Activated CD4-positive, alpha-beta T cell treated with anti-CD3 and anti-CD28 coated beads for 4 hours (primary cell): ENCODE data around the gene GALNT14.

Experiments used
- DNase-seq, 2 donors: peaks; one replicate each; pipeline ENCODE4 v3.0.0-alpha.2; 2020

Gene GALNT14

DNA sequence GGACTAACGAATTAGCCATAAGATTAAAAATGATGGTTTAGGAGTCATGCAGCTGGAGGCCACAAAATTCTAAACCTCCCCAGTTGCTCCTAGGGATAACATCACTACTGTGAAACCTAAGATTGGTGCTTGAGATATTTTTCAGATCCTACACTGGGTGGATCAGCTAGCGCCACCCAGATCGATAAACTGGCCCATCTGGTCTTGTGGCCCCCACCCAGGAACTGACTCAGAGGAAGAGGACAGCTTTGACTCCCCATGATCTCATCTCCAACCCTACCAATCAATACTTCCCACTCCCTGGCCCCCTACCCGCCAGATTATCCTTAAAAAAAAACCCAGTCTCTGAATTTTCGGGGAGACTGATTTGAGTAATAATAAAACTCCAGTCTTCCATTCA is 5.5 kb downstream of the GALNT14 start:
- DNase-seq, result no peak

DNA sequence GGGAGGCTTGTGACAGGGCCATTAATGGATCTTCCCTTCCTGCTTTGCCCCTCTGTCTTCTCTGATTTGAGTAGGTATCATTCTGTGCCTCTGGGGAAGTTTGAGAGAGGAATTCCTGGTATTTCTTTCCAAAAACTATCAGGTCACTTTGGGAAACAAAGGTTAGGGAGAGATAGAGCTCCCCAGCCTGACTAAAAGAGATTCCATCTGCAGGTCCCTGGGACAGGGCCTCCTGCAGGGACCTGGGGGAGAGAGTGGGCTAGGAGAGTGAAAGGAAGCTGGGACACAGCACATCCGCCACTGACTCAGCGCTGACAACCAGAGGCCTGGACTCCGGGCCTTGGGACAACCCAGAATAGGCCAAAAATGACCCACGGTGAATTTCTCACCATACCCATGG is 6.4 kb downstream of the GALNT14 start:
- DNase-seq, result no peak

DNA sequence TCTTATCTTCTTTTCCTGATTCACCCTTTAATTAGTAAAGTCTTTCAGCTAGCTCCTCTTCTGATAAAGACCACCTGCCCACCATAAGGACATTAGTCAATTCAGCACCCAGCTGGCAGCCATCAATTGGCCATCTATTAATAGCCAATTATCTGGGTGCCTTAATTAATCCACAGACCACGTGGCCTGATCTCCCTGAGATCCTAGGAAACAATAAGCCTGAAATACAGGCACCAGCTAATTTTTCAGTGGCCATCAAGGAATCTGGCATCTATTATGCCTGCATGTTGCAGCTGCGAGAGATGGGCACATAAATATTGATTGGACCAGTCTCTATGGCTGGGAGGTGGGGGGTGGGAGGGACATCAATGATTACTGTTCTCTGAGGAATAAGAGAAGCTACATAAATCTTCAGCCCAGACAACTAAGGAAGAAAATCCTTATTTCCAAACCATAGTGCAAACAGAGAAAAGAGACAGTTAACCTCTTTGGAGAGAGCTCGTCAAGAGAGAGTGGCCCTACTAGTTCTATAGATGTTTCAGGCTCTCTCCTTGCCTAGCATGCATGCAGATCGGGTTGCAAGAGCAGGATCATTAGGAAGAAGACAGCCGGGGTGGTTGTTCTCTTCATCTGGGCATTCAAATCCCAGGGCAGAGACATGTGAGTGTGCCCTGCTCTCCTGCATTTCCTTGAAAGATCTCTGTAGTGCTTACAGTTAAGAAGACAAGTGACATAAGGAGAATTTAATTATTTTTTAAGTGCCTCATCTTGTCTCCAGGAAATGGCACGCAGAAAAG is 8.7 kb downstream of the GALNT14 start:
- DNase-seq, result no peak

DNA sequence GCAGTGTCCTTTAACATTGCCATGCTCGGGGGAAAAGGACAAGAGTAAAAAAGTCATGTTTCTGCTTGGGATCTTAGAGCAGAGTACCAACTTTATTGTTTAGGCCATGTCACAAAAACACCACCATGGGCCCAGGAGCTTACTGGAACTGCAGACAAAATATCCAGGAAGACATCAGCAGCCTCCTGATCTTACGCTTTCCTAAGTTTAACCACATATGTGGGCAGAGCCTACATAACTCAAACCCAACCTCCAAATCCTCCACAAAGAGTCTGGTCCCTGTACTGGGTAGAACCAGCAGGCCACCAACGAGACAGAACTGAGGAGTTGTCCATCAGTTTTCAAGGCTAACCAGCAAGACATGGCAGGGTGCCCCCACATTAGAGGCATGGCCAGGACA is 10.3 kb downstream of the GALNT14 start:
- no peak for DNase-seq

DNA sequence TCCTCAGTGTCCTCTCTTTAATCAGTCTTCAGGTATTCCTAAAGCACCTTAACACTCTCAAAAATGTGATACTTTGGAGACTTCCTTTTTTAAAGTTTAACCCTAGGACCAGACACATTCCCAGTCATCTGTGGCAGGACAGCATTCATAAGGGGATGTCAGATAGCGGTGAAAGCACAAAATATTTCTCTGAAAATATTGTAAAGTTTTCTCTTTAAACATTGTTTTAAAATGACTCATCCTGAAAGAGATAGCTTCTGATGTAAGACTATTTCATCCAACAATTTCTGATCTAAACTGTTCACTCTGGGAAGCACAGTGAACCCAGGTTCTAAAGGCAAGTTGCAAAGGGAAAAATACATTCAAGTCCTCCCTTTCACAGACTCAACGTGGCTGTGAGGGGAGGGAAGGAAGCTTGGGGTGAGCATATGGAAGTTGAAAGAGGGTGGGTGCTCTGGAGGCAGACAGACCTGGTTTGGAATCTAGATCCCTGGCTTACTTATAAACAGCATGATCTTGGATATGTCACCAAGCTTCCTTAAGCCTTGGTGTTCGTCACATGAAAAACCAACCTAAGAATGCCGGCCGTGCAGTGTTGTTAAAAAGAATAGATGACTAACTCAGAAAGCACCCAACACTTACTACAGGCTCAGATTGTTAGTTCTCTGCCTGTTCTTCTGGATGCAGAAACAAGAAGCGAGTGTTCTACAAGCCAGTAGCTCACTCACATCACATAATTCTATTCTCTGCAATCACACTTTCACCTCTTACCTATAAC is 12.1 kb downstream of the GALNT14 start:
- no peak for DNase-seq

DNA sequence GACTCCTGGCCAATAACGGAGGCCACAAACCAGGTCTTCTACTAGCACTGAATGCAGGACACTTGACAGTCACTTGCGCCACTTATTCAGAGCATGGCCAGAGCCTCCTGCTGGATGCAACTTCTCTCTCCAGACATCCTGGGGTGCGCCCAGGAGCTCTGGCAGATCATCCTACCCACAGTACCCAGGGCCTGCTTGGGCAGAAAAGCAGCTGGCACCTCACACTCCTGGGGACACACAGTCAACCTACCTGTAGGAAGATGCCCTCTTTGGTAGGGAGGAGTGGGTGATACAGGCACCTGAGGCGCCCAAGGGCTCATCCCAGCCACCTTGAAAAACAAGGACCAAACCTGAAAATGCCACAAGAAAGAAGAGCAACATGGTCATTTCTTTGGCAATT is 13.3 kb downstream of the GALNT14 start:
- no peak for DNase-seq

DNA sequence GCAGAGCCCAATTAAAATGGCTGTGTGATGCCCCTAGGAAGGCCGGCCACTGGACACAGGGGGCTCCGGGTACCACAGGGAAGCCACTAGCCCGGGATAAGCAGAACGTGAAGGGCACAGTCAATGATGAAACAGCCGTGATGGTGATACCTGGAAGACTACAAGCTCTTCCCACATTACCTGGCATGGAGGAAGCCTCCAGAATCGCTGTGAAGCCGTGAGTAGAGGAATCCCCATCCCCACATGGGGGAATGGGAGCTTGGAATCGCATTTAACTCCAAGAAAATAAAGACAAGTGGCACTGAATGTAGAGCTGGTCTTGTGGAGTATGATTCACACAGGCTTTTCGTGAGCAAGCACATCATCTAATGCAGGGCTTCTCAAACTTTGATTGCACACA is 16.1 kb downstream of the GALNT14 start:
- no peak for DNase-seq

DNA sequence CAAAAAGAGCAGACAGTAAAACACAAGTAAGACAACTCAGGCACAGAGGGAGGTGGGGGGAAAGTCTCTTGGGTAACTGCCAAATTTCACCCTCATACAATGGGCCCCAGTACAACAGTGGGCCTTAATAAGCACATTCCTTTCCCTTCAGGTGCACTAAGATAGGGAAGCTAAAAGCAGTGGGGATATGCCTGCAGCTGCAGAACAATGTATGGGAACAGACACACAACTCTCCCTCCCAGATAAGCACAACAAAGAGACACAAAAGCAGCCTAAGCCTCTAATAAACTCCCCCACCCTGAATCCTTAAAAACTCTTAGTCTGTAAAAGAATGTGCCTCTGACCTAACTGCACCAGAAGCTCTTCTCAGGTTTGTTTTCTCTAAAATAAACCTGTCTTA is 24.5 kb downstream of the GALNT14 start:
- DNase-seq, result no peak

DNA sequence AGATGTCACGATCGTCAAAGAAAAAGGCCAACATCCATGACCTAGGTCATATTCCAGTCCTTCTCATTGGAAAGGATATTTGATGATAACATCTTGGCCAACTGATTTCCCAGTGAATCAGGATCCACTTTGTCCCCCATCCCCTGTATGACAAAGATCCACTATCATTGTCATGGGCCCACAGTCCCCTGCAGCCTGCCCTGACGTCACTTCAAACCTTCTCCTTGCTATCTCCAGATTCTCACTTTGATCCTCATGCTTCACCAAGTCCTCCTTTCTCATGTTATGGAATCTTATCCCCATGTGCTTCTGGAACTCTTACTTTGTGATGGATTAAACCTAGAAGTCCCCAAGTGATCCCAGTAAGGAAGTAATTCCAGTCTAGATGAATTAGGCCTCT is 25.7 kb downstream of the GALNT14 start:
- DNase-seq, result no peak

DNA sequence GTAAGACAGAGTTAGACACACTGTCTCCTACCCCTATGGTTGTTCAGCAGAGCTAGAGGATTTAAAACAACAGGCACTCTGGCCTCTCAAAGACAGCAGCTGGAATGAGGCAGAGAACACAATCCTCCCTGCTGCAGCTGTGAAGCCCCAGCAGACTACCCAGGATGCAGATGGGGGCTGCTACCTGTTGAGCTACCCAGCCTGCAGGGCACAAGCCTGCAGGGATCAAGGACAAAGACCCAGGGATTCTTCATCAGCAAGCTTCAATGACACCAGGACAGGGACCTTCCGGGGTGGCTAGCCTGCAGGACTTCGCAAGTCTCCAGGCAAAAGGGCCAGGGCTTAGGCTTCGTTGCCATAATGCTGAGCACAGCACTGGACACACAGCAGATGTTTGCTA is 27.2 kb downstream of the GALNT14 start:
- no peak for DNase-seq

DNA sequence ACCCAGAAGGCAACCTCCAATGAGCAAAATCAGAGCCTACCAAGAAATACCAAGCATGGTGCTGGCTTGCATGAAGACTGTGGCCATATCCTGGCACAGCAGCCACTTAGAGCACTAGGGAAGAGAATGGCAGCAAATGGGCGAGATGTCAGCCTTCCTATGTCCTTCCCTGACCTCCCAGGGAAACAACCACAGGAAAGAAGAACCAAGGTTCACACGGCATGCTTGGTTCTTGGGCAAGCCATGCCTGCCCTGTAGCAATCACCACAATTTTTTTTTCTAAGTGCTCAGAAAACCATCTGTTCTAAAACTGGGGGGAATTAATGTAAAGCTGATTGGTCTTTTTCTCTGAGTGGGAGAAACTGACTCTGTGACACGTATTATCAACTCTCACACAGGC is 27.8 kb downstream of the GALNT14 start:
- DNase-seq, result no peak

DNA sequence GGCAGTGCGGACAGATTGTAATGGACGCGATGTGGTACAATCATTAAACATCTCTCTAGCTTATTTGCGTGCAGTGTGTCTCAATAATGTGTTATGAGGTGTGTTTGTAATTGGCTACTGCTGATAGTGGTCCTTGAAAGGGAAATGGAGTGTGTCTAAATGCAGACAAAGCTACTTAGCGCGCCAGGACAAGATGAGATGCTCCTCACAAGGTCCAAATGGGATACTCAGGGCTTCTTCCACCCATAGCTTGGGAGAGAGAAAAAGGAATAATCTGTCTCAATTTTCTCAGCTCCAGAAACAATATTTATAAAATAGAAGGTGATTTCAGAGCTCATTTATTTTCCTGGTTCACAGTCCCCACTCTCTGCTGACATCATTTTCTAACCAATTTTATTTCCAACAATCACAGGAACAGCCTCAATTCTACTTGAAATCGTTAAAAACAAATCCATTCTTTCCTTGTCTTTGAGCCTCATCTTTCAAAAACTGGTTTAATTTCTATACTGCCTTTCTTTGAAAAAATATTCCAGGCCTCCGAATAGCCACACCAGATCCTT is 28.5 kb downstream of the GALNT14 start:
- no peak for DNase-seq

DNA sequence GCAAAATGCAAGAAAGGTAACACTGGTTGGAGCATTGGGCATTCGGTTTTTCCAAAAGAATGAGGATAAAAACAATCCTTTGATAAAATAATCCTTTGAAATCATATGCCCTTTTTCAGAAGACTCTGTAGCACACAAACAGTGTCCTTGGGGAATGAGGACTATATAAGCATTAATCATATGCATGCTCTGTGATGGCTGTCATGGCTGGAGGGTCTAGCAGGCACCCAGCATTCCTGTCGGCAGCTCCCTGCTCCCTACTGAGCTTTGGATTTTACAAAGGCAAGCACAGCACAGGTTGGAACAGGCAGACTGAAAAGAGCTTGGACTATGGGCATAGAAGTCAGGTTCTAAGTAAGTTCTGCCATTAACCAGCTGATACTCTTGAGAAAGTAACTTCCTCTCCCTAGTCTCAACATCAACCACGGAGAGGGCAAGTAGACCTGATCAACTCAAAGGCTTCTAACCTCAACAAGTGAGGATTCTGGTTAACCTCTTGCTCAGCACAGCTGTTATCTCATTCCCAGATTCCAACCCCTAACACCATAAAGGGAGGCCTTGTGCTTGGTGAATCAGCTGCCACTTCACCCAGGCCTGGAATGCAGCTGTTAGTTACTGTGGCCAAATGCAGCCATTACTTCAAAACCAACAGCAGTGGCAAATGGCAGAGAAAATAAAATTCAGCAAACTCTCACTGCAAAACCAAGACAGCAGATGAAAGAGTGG is 29.5 kb downstream of the GALNT14 start:
- DNase-seq, result no peak

DNA sequence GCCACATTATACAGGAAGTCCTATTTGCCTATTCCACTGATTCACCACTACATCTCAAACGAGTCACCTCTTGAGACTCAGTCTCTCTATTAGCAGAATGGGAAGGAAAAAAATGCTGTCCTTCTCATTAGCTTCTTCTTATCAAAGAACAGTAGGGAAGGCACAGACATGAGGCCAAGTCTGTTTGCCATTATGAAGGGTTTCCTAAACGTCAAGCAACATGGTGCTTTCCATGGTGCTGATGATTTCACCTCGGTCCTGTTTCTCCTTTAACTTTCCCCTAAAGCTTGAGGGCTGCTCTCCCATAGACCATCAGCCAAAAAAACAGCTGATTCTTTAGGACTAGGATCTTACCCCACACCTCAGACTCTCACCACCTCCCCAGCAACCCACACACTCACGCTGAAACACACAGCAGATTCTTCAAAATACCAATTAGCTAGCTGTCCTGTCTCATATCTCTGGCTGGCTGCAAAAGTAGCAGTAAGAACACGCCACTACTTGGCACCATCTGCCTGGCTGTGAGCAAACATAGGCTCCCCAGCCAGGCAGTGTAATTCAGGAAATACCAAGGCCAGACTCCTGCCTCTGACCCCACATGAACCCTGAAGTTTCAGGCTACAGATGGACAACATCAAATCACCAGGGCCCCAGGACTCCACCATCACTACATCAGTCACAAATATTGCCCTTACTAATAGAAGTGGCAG is 30.5 kb downstream of the GALNT14 start:
- no peak for DNase-seq

DNA sequence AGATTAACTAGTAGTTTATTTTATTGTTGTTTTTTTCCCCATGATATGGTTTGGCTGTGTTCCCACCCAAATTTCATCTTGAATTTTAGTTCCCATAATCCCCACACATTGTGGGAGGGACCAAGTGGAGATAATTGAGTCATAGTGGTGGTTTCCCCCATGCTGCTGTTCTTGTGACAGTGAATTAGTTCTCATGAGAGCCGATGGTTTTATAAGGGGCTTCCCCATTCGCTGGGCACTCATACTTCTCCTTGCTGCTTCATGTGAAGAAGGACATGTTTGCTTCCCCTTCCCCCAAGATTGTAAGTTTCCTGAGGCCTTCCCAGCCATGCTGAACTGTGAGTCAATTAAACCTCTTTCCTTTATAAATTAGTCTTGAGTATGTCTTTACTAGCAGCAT is 36.5 kb downstream of the GALNT14 start:
- no peak for DNase-seq

DNA sequence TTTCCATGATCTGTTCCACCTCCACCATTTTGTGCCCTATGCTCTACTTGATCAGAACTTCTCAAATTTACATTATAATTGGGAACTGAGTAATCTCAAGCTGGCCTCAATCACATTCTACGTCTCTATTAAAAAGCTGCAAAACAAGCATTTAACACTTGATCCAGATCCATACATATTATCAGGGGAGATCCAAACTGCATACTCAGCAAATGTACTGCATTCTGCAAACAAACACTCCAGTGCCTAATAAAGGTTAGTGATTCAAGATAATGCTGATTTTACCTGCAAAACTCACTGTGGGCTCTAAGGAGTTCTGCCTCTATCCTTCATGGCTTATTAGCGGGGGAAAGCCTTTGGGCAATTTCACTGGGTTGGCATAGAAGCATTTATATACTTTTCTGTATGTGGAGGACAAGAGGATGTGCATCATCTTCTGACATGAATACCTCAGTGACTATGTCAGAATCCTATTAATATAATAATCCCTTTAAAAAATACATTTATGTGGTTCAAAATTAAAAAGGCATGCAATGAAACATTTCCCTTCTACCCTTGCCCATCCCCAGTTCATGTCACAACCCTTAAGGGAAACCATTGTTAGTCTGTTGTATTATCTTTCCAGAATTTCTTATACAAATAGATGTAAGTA is 40.2 kb downstream of the GALNT14 start:
- no peak for DNase-seq

DNA sequence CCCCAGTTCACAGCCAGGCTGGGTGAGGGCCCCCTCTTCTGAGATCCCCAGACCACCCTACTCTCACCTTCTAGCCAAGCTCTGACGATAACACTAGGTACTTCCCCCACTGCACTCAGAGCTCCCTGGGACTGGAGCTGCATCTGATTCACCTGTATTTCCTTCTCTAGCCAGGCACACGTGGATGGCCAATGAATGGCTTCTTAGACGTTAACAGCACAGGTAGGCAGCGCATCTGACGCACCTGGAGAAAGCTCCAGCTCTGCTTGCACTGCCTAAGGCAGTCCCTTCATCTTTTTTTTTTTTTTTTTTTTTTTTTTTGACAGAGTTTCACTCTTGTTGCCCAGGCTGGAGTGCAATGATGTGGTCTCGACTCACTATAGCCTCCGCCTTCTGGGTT is 48.1 kb downstream of the GALNT14 start:
- no peak for DNase-seq

DNA sequence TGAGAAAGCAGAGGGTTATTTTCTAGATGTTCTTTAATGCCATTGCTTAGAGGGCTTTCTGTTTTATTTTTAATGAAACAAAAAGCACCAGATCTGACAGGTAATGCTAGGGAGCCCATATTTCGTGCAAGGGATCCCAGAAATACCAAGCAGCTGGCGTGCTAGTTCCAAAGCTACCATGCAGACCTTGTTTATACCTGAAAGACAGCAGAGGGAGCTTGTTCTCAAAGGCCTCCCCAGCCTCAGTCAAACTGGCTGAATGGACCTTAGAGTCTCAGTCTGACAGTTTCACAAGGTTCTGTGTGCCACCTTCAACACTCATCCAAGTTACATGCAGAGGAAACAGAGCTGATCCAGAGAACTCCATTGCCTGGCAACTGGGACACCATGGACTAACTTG is 48.6 kb downstream of the GALNT14 start:
- no peak for DNase-seq

DNA sequence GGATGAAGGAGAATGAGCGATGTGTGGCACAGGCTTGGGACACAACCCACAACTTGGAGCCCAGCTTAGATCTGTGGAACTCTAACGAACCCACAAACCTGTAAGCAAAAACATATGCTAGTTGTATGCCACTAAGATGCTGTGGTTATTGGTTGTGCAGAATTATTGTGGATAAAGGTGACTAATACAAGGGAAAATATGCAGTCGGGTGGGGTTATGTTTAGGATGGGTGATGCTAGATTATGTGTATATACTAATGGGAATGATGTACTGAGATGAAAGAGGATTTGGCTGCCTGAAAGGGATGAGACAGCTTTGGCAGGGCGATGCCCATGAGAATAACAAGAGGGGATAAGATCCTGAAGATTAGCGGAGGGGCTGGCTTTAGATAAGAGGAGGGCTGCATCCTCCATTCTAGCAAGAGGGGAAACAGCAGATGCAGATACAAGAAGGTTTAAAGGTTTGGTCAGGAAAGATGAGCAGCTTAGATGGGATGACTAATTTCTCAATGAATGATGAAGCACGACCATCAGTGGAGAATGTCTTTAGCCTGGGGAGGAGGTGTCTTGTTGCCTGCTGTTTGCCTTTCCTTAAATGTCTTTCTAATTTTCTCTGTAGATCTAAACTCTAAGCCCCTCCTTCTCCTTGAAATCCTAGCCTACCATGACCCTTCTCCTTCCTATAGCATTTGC is 49.6 kb downstream of the GALNT14 start:
- no peak for DNase-seq

DNA sequence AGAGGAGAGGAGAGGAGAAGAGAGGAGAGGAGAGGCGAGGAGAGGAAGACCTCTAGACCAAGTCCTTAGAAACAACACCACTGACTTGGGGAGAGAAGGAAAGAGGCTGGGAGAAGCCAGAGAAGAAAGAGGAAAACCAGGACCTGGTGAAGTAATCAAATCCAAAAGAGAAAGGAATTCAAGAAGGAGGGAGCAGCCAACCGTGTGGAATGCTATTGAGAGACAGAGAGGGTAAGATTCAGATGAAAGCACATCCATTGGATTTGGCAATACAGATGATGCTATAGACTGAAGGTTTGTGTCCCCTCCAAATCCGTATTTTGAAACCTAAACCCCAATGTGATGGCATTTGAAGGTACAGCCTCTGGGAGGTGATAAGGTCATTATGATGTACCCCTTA is 50.7 kb downstream of the GALNT14 start:
- DNase-seq, result no peak

DNA sequence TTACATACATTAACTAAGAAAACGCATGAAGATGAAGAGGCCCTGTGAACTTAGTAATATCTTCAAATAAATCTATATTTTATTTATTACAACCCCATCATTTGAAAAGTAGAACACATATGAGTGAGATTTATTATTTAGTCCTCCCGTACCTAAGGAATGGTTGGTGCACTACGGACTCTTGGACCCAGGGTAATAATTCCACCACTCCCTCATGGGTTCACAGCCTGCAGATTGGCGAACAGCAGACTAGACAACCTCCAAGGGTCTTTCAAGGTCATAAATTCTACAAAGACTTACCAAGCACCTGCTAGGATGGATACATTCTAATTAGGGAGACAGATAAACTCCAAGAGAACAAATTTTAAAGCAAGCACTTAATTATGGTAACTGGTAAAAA is 51.6 kb downstream of the GALNT14 start:
- DNase-seq, result no peak
